Effector memory CD8-positive, alpha-beta T cell (primary cell): ENCODE measurements around the gene JAG1.

Source experiments
- ATAC-seq: fragments of 150-1000 bp; cut with Tn5 transposase; replicated peaks from 2 replicates; pipeline ENCODE4 v1.10.0; 2021; ENCODE audit warnings: mild to moderate bottlenecking, moderate library complexity
- DNase-seq, 3 experiments: peaks; one replicate each; pipeline ENCODE4 v3.0.0; 2021
- H3K27ac Mint-ChIP-seq, 2 donors: one replicate each; pipeline ENCODE4 v1.8.0; 2022; ENCODE audit warnings: mild to moderate bottlenecking in 2 of 2, mixed read lengths in 2 of 2, moderate library complexity in 2 of 2
- H3K27me3 Mint-ChIP-seq, 2 donors: one replicate each; pipeline ENCODE4 v1.8.0; 2022; ENCODE audit warnings: mixed read lengths in 2 of 2
- H3K36me3 Mint-ChIP-seq: one replicate; pipeline ENCODE4 v1.8.0; 2022; ENCODE audit warnings: mild to moderate bottlenecking, moderate library complexity, mixed read lengths; ENCODE audit not compliant: insufficient read depth
- H3K4me1 Mint-ChIP-seq, 2 donors: one replicate each; pipeline ENCODE4 v1.8.0; 2022; ENCODE audit warnings: low read depth in 2 of 2, mixed read lengths in 2 of 2
- H3K4me3 Mint-ChIP-seq, 2 donors: one replicate each; pipeline ENCODE4 v1.8.0; 2022; ENCODE audit warnings: mild to moderate bottlenecking in 2 of 2, mixed read lengths in 2 of 2, moderate library complexity in 2 of 2
- H3K9me3 Mint-ChIP-seq, 2 donors: one replicate each; pipeline ENCODE4 v1.8.0; 2022; ENCODE audit warnings: mixed read lengths in 2 of 2

Gene JAG1

GRCh38 chr20:10610251-10610650, 63.5 kb downstream of the JAG1 start:
- Mint-ChIP-seq H3K27ac (no peak overlapping the region), H3K4me1 (peaks cover 0 to 7% of the 10 kb centered on the region in 2 donors), H3K4me3 (no peak overlapping the region), H3K36me3 (no peaks in the 10 kb centered on the region), H3K27me3 (no peaks in the 10 kb centered on the region), H3K9me3 (no peaks in the 10 kb centered on the region)
- ATAC-seq: no peak
- no peak for DNase-seq

- Mint-ChIP-seq H3K27ac (no peak overlapping the region), H3K4me3 (no peak overlapping the region), H3K27me3 (no peaks in the 10 kb centered on the region), H3K9me3 (no peaks in the 10 kb centered on the region), H3K36me3 (no peaks in the 10 kb centered on the region), H3K4me1 (peaks cover 0 to 7% of the 10 kb centered on the region in 2 donors)
- DNase-seq: no peak
- ATAC-seq: no peak
These were observed 64.0 kb downstream of the JAG1 start for GRCh38 chr20:10609770-10610169.

GRCh38 chr20:10609276-10609675, 64.5 kb downstream of the JAG1 start:
- Mint-ChIP-seq H3K4me1 (peaks cover 0 to 7% of the 10 kb centered on the region in 2 donors), H3K27me3 (no peaks in the 10 kb centered on the region), H3K4me3 (no peak overlapping the region), H3K9me3 (no peaks in the 10 kb centered on the region), H3K36me3 (no peaks in the 10 kb centered on the region), H3K27ac (no peak overlapping the region)
- no peak for DNase-seq
- ATAC-seq: no peak

- Mint-ChIP-seq H3K9me3 (no peaks in the 10 kb centered on the region), H3K36me3 (peaks cover 8% of the 10 kb centered on the region), H3K27me3 (no peaks in the 10 kb centered on the region), H3K27ac (no peak overlapping the region), H3K4me1 (peaks cover 0 to 7% of the 10 kb centered on the region in 2 donors), H3K4me3 (no peak overlapping the region)
- DNase-seq: no peak
- no peak for ATAC-seq
These were observed 68.1 kb downstream of the JAG1 start for GRCh38 chr20:10605547-10606195.

DNA sequence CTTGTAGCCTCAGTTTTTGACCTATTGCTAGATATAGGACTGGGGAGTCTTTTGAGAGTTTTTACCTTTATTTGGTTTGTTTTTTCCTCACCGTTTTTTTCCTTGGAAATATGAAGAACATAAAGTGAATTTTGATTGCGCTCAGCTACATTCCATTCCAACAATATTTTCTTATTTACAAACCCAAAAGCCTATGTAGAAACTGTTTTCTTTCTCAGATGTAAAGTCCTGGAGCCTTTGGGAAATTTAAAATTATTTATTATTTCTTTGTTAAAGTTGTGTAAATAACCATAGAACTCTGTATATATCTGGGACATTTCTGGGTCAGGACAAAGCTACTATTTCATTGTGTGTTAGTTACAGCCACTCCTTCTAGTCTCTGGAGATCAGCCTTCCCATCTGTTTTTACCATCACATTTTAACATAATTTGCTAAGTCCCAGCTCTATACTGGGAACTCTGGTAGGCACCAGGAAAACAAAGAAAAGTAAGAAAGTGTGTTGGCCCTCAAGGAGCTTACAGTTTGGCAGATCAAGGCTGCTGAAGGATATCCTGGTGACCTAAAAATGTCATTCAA, 68.8 kb downstream of the JAG1 start:
- H3K27ac Mint-ChIP-seq: no peak overlapping the region
- H3K27me3 Mint-ChIP-seq: no peaks in the 10 kb centered on the region
- ATAC-seq: no peak
- peaks cover 0 to 7% of the 10 kb centered on the region in 2 donors for H3K4me1 Mint-ChIP-seq
- no peak for DNase-seq
- no peaks in the 10 kb centered on the region for H3K9me3 Mint-ChIP-seq
- peaks cover 8% of the 10 kb centered on the region for H3K36me3 Mint-ChIP-seq
- no peak overlapping the region for H3K4me3 Mint-ChIP-seq

GRCh38 chr20:10603971-10604864, 69.6 kb downstream of the JAG1 start:
- no peak for ATAC-seq
- no peak overlapping the region for H3K4me3 Mint-ChIP-seq
- H3K27ac Mint-ChIP-seq: no peak overlapping the region

GRCh38 chr20:10603378-10603777, 70.4 kb downstream of the JAG1 start:
- H3K4me3 Mint-ChIP-seq: no peak overlapping the region
- ATAC-seq (no peak), DNase-seq (no peak)
- H3K36me3 Mint-ChIP-seq: peaks cover 8% of the 10 kb centered on the region
- no peaks in the 10 kb centered on the region for H3K9me3 Mint-ChIP-seq
- H3K27me3 Mint-ChIP-seq: no peaks in the 10 kb centered on the region
- H3K4me1 Mint-ChIP-seq: peaks cover 0 to 7% of the 10 kb centered on the region in 2 donors
- no peak overlapping the region for H3K27ac Mint-ChIP-seq

More at GRCh38 chr20:10603971-10604864, 69.6 kb downstream of the JAG1 start:
- Mint-ChIP-seq H3K4me1 (peaks cover 0 to 7% of the 10 kb centered on the region in 2 donors), H3K27me3 (no peaks in the 10 kb centered on the region), H3K36me3 (peaks cover 8% of the 10 kb centered on the region), H3K9me3 (no peaks in the 10 kb centered on the region)
- no peak for DNase-seq

- H3K9me3 Mint-ChIP-seq: no peaks in the 10 kb centered on the region
- peaks cover 0 to 3% of the 10 kb centered on the region in 2 donors for H3K4me1 Mint-ChIP-seq
- ATAC-seq: no peak
- no peak for DNase-seq
- H3K36me3 Mint-ChIP-seq: peaks cover 8% of the 10 kb centered on the region
- no peaks in the 10 kb centered on the region for H3K27me3 Mint-ChIP-seq
- no peak overlapping the region for H3K4me3 Mint-ChIP-seq
- no peak overlapping the region for H3K27ac Mint-ChIP-seq
These were observed 71.5 kb downstream of the JAG1 start for GRCh38 chr20:10602221-10602871.

DNA sequence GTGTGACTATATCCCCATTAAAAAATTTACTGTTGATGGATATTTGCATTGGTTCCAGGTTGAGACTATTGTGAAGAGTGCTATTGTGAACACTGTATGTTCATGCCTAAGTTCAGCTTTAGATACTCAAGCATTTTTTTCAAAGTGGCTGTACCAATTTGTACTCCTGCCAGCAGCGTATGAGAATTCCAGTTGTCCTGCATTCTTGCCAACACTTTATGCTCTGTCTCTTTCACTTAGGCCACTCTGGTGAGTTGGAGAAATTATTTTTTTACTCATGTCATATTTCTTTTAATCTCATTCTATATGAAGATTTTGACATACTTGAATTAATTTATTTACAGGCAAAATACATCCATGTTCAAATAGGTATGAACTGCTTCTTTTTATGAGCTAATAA, 76.2 kb downstream of the JAG1 start:
- H3K4me1 Mint-ChIP-seq: peaks cover 3 to 4% of the 10 kb centered on the region in 2 donors
- no peaks in the 10 kb centered on the region for H3K9me3 Mint-ChIP-seq
- H3K27me3 Mint-ChIP-seq: no peaks in the 10 kb centered on the region
- H3K36me3 Mint-ChIP-seq: peaks cover 8% of the 10 kb centered on the region
- ATAC-seq: no peak
- no peak overlapping the region for H3K4me3 Mint-ChIP-seq
- DNase-seq: no peak
- H3K27ac Mint-ChIP-seq: no peak overlapping the region

DNA sequence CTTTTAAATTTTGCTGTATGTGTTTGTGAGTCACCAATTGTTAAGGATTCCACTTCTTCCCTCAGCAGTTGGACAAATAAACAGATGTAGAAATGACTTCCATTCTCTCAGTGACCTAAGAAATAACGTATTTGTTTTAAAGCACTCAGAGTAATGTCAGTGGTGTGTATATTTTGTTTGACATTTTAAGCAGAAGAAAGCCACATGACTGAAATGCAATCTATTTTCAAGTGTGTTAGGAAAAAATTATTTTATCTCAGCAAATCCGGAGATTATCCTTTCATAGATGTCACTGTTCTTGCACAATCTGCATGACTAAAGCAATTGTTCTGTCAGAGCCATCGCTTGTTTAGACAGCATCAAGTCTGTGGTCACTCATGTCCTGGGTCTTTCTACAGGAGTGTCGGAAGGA, 77.1 kb downstream of the JAG1 start:
- H3K27ac Mint-ChIP-seq: no peak overlapping the region
- peaks cover 5% of the 10 kb centered on the region for H3K36me3 Mint-ChIP-seq
- H3K9me3 Mint-ChIP-seq: no peaks in the 10 kb centered on the region
- no peak for DNase-seq
- H3K4me3 Mint-ChIP-seq: no peak overlapping the region
- no peak for ATAC-seq
- H3K4me1 Mint-ChIP-seq: peaks cover 3 to 4% of the 10 kb centered on the region in 2 donors
- H3K27me3 Mint-ChIP-seq: no peaks in the 10 kb centered on the region

- Mint-ChIP-seq H3K36me3 (peaks cover 1% of the 10 kb centered on the region), H3K4me3 (no peak overlapping the region), H3K4me1 (peaks cover 3 to 7% of the 10 kb centered on the region in 2 donors), H3K27me3 (no peaks in the 10 kb centered on the region), H3K9me3 (no peaks in the 10 kb centered on the region), H3K27ac (peak overlapping the region in 1 of 2 donors; percentile 53)
- ATAC-seq (no peak), DNase-seq (no peak)
These were observed 77.8 kb downstream of the JAG1 start for GRCh38 chr20:10595985-10596384.

GRCh38 chr20:10595266-10595665, 78.5 kb downstream of the JAG1 start:
- peaks cover 3 to 7% of the 10 kb centered on the region in 2 donors for H3K4me1 Mint-ChIP-seq

GRCh38 chr20:10594296-10594868, 79.4 kb downstream of the JAG1 start:
- no peak for ATAC-seq
- Mint-ChIP-seq H3K27me3 (no peaks in the 10 kb centered on the region), H3K4me1 (peaks cover 3 to 7% of the 10 kb centered on the region in 2 donors), H3K36me3 (no peaks in the 10 kb centered on the region), H3K27ac (no peak overlapping the region), H3K4me3 (no peak overlapping the region), H3K9me3 (no peaks in the 10 kb centered on the region)
- no peak for DNase-seq

More at GRCh38 chr20:10595266-10595665, 78.5 kb downstream of the JAG1 start:
- Mint-ChIP-seq H3K27ac (no peak overlapping the region), H3K4me3 (no peak overlapping the region), H3K9me3 (no peaks in the 10 kb centered on the region), H3K36me3 (no peaks in the 10 kb centered on the region), H3K27me3 (no peaks in the 10 kb centered on the region)
- DNase-seq (no peak), ATAC-seq (no peak)
